GM21367 (cell line): ENCODE data around the gene C6orf136.

ENCODE experiments used
- ATAC-seq: cut with Tn5 transposase; IDR thresholded peaks from one replicate; pipeline ENCODE4 v1.9.1; 2021; ENCODE audit not compliant: unreplicated experiment

Gene C6orf136

DNA sequence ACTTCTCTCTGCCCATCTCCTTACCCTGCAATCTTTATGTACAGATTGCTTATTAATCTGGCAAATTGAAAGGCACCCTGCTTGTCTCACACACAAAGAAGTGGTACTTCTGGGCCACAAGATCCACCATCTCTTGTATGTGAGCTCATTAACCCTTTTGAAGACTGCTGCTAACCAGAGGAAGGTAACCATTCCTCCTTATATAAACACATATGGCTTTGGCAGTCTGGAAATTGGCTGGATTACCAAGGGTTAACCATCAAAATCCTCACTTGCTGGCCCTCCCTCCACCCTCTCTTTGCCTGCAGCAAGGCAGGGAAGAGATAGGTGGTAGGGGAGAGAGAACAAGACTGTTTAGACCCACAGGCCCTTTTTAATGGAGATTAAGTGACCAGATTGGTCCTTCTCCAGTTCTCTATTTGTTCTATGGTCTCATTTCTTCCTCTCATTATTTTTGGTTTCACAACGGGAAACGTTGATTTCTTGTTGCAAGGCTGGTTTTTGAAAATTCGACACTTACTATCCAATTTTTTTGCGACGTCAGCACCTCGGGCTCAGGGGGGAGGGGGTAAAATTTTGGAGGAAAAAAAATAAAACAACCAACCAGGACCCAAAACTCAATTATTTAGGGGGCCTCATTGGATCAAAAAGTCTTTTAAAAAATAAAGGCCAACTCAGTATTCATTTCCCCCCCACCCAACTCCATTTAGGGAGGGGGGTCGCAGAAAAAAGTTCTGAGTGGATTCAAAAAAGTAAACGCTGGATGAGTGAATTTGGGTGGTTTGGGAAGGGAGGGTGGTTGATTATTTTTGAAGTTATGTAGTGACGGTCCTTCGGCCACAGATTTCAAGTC lies 30.7 kb upstream of the C6orf136 start:
- no peak for ATAC-seq

- ATAC-seq = peak; percentile 58
Observed at GRCh38 chr6:30616811-30617564, 29.9 kb upstream of the C6orf136 start, which contains the start of gene PPP1R10. Gene PPP1R10, minus strand, starts transcription at chr6:30617243. Its CDS starts 7,299 bp downstream, at chr6:30609944.

GRCh38 chr6:30617565-30618269 lies 29.2 kb upstream of the C6orf136 start, which contains the start of gene MRPS18B:
Gene MRPS18B, plus strand, starts transcription at chr6:30617840. Its CDS starts 26 bp downstream, at chr6:30617866.
- ATAC-seq = peak; percentile 68

DNA sequence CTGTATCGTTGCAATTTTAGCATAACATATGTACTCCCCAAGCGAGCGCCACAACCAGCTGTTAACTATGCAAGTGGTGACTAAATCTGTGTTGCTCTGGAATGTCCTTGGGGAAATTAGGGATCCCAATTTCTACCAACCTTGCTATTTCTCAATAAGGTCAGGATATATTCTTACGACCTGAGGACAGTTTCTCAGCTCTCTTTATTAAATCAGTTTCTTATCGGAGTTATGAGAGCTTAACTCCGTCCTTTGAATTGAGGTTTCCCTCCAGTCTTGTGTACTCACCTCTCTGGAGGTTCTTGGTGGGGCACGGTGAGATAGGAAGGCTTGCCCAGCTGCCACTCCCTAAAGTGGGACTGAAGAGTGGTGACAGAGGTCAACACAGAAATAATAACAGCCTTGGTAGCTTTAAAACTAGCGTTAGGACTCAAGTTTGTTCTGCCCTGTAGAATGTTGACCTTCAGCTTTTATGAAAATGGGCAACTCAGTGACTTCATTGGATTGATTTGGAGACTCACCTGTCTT lies 28.6 kb upstream of the C6orf136 start:
- ATAC-seq = no peak

- no peak for ATAC-seq
Observed at GRCh38 chr6:30619561-30619960, 27.4 kb upstream of the C6orf136 start.

- no peak for ATAC-seq
Observed at GRCh38 chr6:30625511-30625910, 21.4 kb upstream of the C6orf136 start.

DNA sequence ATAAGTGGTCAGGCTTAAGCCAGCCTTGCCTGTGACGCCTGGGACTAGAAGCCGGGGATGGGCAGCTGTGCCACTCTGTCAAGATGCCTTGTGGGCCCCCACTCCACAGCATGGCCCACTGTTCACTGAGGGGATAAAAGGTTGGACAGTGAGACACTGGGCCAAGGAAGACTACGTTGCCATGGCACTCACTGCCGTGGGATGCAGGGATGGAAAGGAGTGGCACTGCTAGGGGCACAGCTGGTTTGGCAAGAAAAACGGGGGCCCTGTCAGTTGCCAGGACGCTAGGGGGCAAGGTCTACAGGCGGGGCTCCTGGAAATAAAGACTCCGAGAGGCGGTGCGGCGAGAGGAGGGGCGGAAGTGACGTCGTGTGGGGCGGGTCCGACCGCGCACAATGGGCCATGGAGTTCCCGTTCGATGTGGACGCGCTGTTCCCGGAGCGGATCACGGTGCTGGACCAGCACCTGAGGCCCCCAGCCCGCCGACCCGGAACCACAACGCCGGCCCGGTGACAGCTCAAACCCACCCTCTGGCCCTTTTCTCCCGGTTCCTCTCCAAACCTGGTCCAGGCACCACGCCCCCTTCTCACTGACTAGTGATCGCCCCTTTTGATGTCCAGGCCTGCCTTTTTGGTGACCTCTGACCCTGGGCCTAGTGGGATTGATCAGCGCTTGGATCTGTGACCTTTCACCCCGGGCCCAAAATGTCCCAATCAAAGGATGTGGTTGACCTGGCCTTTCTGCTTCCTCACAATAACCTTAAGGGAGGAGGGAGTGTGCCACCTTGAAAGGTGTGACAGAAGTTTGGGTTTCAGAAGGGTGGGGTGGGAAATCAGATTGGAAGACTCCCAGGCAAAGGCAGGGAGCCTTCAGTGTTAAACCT lies 20.2 kb upstream of the C6orf136 start, which contains the start of gene ATAT1:
Gene ATAT1, plus strand, starts transcription at position 391 of the 883 bp plus-strand sequence.
- ATAC-seq = peak; percentile 70

DNA sequence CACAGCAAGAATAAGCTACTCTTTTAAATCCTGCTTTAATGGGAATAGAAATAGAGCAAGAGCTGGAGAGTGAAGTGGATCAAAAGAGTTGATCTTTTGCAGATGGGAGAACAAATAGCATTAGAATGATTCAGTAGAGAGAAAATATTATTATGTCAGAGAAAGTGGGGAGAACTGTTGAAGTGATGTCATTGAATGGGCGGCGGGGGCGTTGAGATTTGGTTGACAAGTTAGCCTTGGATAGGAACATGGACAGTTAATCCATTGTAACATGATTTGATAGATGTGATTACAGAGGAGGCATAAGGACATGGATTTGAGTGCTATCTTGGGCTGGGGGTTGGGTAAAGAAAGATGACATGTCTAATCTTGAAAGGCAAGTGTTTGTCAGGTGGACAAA lies 11.1 kb upstream of the C6orf136 start:
- no peak for ATAC-seq

GRCh38 chr6:30640481-30640880 lies 6.5 kb upstream of the C6orf136 start:
- no peak for ATAC-seq

DNA sequence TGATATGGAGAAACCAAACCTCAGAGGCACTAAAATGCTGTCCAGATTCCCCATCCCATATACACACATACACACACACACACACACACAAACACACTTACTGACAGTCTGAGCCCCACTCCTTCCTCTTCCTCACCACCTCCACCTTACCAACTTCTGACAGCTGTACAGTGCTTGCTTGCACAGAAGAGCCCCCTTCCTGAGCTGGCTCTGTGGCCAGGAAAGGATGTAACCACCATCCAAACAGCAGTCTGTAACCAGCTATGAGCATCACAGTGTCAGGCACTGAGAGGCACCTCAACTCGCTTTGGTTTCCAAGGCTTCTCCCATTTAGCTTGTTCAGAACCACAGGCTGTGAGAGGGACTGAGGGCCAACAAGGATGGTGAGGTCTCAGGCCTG lies 5.9 kb upstream of the C6orf136 start:
- ATAC-seq = no peak

GRCh38 chr6:30643656-30644055 lies 3.3 kb upstream of the C6orf136 start:
- ATAC-seq = no peak

GRCh38 chr6:30644769-30645168 lies 2.2 kb upstream of the C6orf136 start:
- ATAC-seq = no peak

DNA sequence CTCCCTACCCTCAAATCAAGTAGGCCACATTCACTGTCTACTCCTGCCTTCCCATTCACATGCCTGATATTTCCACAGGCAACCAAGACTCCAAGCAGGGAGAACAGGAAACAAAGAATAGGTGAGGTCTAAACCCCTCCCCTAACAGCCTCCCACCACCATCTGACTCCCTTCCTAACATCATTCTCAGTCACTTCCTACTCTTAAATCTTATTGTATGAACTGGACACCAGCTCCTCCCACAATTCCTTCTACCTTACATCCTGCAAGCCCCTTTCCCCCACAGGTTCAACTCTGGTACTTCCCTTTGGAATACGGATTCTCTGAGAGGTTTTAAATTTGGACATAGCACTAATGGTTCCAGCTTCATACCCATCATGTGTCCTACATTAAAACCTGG lies 944 bp upstream of the C6orf136 start:
- ATAC-seq = no peak

- peak; percentile 50 for ATAC-seq
Observed at GRCh38 chr6:30647242-30648116, 546 bp downstream of the C6orf136 start.

- ATAC-seq = no peak
Observed at GRCh38 chr6:30651143-30651542, 4.2 kb downstream of the C6orf136 start.

DNA sequence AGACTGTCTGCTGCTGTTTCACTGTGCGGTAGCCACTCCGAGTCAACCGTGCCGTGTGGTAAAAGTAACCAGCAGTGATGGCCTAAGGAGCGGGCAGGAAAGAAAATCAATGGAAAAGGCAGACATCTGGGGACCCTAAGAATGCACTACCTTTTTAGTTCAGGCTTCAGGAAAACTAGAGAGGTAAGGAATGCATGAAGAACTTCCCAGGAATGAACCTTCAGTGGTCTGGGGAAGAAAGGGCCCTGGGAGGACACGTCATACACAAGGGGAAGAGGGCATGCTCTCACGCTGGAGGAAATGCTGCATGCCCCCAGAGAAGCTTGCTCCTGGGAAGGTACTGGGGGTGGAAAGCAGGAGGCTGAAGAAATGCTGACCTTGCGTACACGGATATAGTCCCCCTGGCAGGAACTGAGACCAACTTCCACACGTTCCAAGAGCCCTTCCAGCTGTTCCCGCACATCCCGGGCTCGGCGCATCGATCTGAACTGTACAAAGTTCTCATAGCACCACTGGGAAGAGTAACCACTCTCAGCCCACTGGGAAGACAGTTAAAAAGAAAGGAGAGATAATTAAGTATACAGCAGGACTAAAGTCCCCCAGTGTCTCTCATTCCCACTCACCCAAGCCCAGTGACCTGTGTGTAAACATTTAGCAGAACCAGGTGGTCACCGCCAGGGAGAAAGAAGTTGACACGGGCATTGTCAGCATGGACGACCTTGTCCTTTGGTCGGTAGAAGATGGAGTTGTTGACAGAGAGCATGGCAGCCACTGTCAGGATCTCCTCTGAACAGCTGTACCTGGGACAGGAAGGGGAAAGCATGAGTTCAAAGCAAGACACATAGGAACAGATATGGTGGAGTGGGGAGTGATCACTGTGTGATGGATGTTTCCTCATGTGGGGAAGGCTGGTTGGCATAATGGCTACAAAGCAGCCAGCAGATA lies 8.1 kb downstream of the C6orf136 start:
- ATAC-seq = no peak

GRCh38 chr6:30655743-30656094 lies 8.8 kb downstream of the C6orf136 start:
- ATAC-seq = no peak

GRCh38 chr6:30656513-30656912 lies 9.6 kb downstream of the C6orf136 start:
- ATAC-seq = no peak
